DMS79 treated with DMSO at 0.1 percent for 48 hours (cell line): ENCODE data around the gene FOXN3.
A peak's percentile ranks its signal among the peaks of the same experiment; 100 is the strongest.
"Not testable (repeated sequence)": the region's sequence is repeated elsewhere in the genome, so short reads cannot be mapped to it uniquely, and the experiment has no call there.

Source experiments
- DNase-seq: peaks from one replicate; lab custom pipeline; 2025; lab: John Stamatoyannopoulos, UW

The FOXN3 gene

GRCh38 chr14:89163031-89163636, 253.9 kb downstream of the FOXN3 start:
- no peak for DNase-seq

DNA sequence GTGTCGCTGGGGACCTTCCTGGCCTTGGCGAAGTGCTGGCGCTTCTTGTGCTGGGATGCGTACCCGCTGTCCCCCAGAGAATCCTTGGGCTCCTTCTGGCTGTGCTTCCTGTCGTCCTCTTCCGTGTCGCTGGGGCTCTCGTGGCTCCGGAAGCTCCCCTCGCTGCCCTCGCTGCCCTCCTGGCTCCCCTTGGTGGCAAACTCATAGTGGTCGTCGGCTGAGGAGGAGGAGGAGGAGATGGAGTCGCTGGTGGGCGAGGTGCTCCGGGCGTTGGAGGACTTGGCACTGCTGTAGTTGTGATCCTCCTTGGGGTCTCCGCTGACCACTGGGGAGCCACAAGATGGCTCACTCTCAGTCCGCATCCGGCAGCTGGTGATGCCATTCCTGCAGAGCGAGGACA, 254.4 kb downstream of the FOXN3 start:
- no peak for DNase-seq

GRCh38 chr14:89160437-89160836, 256.6 kb downstream of the FOXN3 start:
- no peak for DNase-seq

- DNase-seq = no peak
These were observed 258.3 kb downstream of the FOXN3 start for GRCh38 chr14:89158701-89159100.

GRCh38 chr14:89158104-89158503, 258.9 kb downstream of the FOXN3 start:
- not testable (repeated sequence) for DNase-seq

GRCh38 chr14:89155491-89155890, 261.5 kb downstream of the FOXN3 start:
- DNase-seq = no peak

- not testable (repeated sequence) for DNase-seq
These were observed 265.3 kb downstream of the FOXN3 start for GRCh38 chr14:89151693-89152092.

- no peak for DNase-seq
These were observed 270.8 kb downstream of the FOXN3 start for GRCh38 chr14:89146274-89146673.

DNA sequence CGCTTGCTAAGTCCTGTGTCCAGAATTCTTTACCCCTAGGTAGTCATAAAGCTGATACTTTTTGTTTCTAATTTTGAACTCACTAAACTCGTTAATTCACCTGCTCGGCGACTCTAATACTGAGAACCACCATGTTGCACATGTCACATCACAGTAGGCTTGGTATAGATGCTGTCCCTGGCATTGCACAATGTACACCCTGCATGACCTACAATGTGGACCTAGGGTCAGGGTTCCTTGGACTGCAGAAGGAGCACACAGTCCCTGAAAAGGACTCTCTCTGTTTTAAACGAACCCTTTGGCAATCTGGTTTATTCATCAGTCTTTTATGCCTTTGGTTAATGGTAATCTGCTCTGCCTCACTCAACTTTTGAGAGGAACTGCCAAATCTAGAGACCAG, 272.4 kb downstream of the FOXN3 start:
- no peak for DNase-seq

- no peak for DNase-seq
These were observed 273.0 kb downstream of the FOXN3 start for GRCh38 chr14:89144066-89144465.

- no peak for DNase-seq
These were observed 273.4 kb downstream of the FOXN3 start for GRCh38 chr14:89143595-89143994.

DNA sequence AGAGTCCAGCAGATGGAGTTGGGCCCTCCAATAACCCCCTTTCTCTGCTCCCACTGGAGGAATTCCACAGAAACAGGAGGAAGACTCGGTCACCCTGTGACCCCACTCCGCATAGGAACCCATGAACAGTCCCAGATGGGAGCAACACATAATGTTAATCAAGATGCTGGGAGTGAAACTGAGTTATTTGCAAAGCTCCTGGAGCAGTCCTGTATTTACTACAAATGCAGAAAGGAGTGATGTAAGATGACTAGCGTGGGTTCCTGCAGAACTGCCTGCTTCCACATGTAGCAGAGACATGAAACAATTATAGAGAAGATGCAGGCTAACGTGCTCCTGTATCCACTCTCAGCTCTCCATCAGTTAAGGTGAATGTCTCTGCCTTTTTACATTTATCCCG, 274.7 kb downstream of the FOXN3 start:
- no peak for DNase-seq

GRCh38 chr14:89141862-89142261, 275.2 kb downstream of the FOXN3 start:
- DNase-seq = no peak

DNA sequence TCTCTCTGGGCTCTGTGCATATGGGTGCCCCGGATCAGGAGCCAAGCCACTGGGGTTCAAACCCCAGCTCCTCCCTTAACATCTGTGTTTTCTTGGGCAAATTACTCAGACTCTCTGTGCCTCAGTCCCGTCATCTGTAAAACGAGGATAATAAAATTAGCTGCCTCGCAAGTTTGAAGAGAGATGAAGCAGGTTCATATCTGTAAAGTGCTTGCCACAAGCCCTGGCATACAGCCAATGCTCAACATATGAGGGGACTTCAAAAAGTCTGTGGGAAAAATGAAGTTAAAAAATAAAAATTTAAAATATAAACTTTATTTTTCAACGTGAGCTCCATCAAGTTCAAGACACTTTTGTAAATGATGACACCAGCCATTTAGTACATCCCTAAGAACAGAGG, 276.7 kb downstream of the FOXN3 start:
- peak; percentile 26 for DNase-seq

GRCh38 chr14:89139404-89140247, 277.4 kb downstream of the FOXN3 start:
- peak; percentile 59 for DNase-seq

GRCh38 chr14:89138846-89139245, 278.2 kb downstream of the FOXN3 start:
- DNase-seq = no peak

- DNase-seq = no peak
These were observed 279.4 kb downstream of the FOXN3 start for GRCh38 chr14:89137526-89138163.

GRCh38 chr14:89136587-89136986, 280.4 kb downstream of the FOXN3 start:
- no peak for DNase-seq

DNA sequence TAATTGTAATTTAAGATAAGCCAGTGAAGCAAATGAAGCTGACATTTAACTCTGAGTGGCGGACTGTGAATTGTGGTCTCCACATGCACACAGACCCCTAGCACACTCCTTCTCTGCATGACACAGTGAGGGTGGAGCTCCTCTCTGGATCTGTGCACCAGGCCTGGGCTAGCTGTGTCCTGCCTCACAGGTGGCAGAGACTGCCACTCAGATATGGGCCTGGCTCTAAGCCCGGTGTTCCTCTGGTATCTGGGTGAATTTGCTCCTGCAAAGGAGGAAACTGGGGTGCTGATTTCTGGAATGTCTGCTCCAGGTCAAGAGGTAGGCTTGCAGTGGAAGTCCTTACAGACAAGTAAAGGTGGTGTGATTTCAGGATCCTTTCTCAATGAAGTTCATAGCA, 282.4 kb downstream of the FOXN3 start:
- no peak for DNase-seq

- DNase-seq = no peak
These were observed 285.9 kb downstream of the FOXN3 start for GRCh38 chr14:89131004-89131750.

DNA sequence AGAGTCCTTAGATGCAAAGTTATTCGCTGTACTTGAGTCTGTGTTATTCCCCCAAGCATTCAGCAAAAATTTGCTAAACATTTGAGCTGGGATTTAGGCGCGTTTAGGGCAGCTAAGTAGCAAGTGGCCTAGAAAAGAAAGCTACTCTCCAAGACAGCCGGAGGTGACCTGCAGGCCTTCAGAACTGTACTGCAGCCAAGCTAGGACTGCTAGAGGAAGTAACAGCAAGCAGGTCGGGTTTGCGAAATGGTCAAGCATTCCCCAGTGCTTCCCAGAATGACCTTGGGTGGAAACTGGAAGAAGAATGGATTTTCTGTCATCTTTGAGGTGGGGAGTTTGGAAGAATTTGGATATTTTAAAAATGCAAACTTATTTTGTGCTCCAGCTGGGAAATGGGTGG, 287.5 kb downstream of the FOXN3 start:
- no peak for DNase-seq

DNA sequence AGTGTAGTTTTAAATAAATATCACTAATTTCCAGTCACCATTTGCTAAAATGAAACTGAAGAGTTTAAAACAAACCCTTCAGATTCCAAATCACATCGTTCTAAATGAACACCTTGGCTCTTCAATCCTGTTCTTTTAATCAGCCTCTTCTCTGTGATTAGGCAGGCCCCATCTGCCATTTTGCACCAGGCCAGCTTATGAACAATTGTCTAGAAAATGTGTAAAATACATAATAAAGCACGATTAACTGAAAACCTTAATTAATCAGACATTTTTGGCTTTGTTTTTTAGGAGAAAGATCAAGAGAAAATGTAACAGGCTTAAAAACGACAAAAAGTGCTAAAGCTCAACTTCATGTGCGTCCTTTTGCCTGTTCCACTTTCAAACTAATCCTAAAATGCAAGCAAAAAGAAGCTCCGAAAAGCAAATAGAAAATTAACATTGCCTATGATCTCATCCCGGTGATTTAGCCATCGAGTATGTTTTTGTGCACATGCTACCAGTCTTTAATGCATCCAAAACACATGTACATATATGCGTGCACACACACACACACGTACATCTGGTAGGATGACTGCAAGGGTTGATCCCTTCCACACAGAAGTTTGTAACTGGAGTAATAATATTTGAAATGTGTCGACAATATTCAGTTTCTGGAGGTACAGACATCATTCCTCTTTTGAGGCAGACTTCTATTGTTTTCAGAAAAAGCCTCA, 288.6 kb downstream of the FOXN3 start:
- DNase-seq = no peak
